Measurements from ENCODE around the gene ARID1B. TPM values are rescaled to one million over a fixed set of nuclear protein-coding genes. Genes with fewer than 3 reads are reported as not detected.

The ARID1B gene
- total RNA-seq, 6 experiments from 2014 or later, result 32.5 to 44.3 (median 36.5) TPM

- H3K9me3 Mint-ChIP-seq, result no peaks in the 10 kb centered on the region
Observed at GRCh38 chr6:156839129-156839528, 62.0 kb downstream of the ARID1B start.

GRCh38 chr6:156839591-156840001 lies 62.4 kb downstream of the ARID1B start:
- H3K27ac Mint-ChIP-seq, result no peak overlapping the region
- peaks cover 44% of the 10 kb centered on the region for H3K4me1 Mint-ChIP-seq (ENCODE audit: low read depth)
- no peaks in the 10 kb centered on the region; the same call in none of the 2 replicates for H3K27me3 Mint-ChIP-seq (ENCODE audit: insufficient read depth)
- peaks cover 5% of the 10 kb centered on the region; the same call in 1 of the 2 replicates for H3K36me3 Mint-ChIP-seq (ENCODE audit: low read depth)
- no peak overlapping the region for H3K4me3 Mint-ChIP-seq
- no peaks in the 10 kb centered on the region for H3K9me3 Mint-ChIP-seq
- TF ChIP-seq CTCF (IDR thresholded peaks at IDR 0.05), result no peak
- DNase-seq, result no peak

More at GRCh38 chr6:156839129-156839528, 62.0 kb downstream of the ARID1B start:
- Mint-ChIP-seq H3K36me3 (ENCODE audit: low read depth) (peaks cover 5% of the 10 kb centered on the region; the same call in 1 of the 2 replicates), H3K4me1 (ENCODE audit: low read depth) (peaks cover 41% of the 10 kb centered on the region), H3K27ac (no peak overlapping the region), H3K27me3 (ENCODE audit: insufficient read depth) (no peaks in the 10 kb centered on the region; the same call in none of the 2 replicates), H3K4me3 (no peak overlapping the region)
- TF ChIP-seq CTCF (IDR thresholded peaks at IDR 0.05), result no peak
- no peak for DNase-seq

- Mint-ChIP-seq H3K27me3 (ENCODE audit: insufficient read depth) (no peaks in the 10 kb centered on the region; the same call in 1 of the 2 replicates), H3K9me3 (no peaks in the 10 kb centered on the region), H3K4me3 (no peak overlapping the region), H3K4me1 (ENCODE audit: low read depth) (peaks cover 49% of the 10 kb centered on the region), H3K36me3 (ENCODE audit: low read depth) (peaks cover 5% of the 10 kb centered on the region; the same call in 1 of the 2 replicates), H3K27ac (no peak overlapping the region)
- TF ChIP-seq CTCF (IDR thresholded peaks at IDR 0.05), result no peak
- no peak for DNase-seq
Observed at GRCh38 chr6:156840136-156840535, 63.0 kb downstream of the ARID1B start.

- H3K4me1 Mint-ChIP-seq (ENCODE audit: low read depth), result peaks cover 54% of the 10 kb centered on the region
- TF ChIP-seq CTCF (IDR thresholded peaks at IDR 0.05), result no peak
- H3K4me3 Mint-ChIP-seq, result no peak overlapping the region
- DNase-seq, result no peak
- no peaks in the 10 kb centered on the region for H3K9me3 Mint-ChIP-seq
- peak overlapping the region; percentile 2; the same call in 1 of the 2 replicates for H3K27ac Mint-ChIP-seq
- H3K36me3 Mint-ChIP-seq (ENCODE audit: low read depth), result peaks cover 9% of the 10 kb centered on the region; the same call in 1 of the 2 replicates
- no peaks in the 10 kb centered on the region; the same call in 1 of the 2 replicates for H3K27me3 Mint-ChIP-seq (ENCODE audit: insufficient read depth)
Observed at GRCh38 chr6:156840606-156841005, 63.4 kb downstream of the ARID1B start.

- no peaks in the 10 kb centered on the region for H3K9me3 Mint-ChIP-seq
- peaks cover 12% of the 10 kb centered on the region; the same call in 1 of the 2 replicates for H3K36me3 Mint-ChIP-seq (ENCODE audit: low read depth)
- no peaks in the 10 kb centered on the region; the same call in 1 of the 2 replicates for H3K27me3 Mint-ChIP-seq (ENCODE audit: insufficient read depth)
- H3K4me1 Mint-ChIP-seq (ENCODE audit: low read depth), result peaks cover 53% of the 10 kb centered on the region
- no peak for DNase-seq
- H3K27ac Mint-ChIP-seq, result no peak overlapping the region
- H3K4me3 Mint-ChIP-seq, result no peak overlapping the region
- TF ChIP-seq CTCF (IDR thresholded peaks at IDR 0.05), result no peak
Observed at GRCh38 chr6:156841508-156841907, 64.3 kb downstream of the ARID1B start.
